Smooth muscle cell (in vitro differentiated cells): ENCODE results near the gene FRMD8. TPM values are rescaled to one million over a fixed set of nuclear protein-coding genes. Genes with fewer than 3 reads are reported as not detected.

ENCODE experiments used
- DNase-seq: peaks from one replicate; lab custom pipeline; 2025; ENCODE audit not compliant: unreplicated experiment; lab: John Stamatoyannopoulos, UW
- H2AFZ ChIP-seq: fragments of 200-600 bp; sonication (generic); 2 replicates; pipeline ENCODE4 v1.6.0; 2016; ENCODE audit warnings: antibody characterized with exemption, low read depth, mild to moderate bottlenecking
- H3F3A ChIP-seq: fragments of 200-600 bp; sonication (generic); 2 replicates; pipeline ENCODE4 v1.6.0; 2017; ENCODE audit warnings: antibody characterized with exemption, low read depth
- H3K27ac ChIP-seq: fragments of 200-600 bp; sonication (generic); 2 replicates; pipeline ENCODE4 v1.5.1; 2016; ENCODE audit warnings: low read depth, mild to moderate bottlenecking
- H3K27me3 ChIP-seq: fragments of 200-600 bp; sonication (generic); 2 replicates; pipeline ENCODE4 v1.6.1; 2016; ENCODE audit warnings: low read depth, mild to moderate bottlenecking
- H3K36me3 ChIP-seq: fragments of 200-600 bp; sonication (generic); 2 replicates; pipeline ENCODE4 v1.5.1; 2016; ENCODE audit warnings: low read depth
- H3K4me1 ChIP-seq: fragments of 200-600 bp; sonication (generic); 2 replicates; pipeline ENCODE4 v1.5.1; 2016; ENCODE audit warnings: low read depth
- H3K4me2 ChIP-seq: fragments of 200-600 bp; sonication (generic); 2 replicates; pipeline ENCODE4 v1.6.0; 2016; ENCODE audit warnings: mild to moderate bottlenecking
- H3K4me3 ChIP-seq: fragments of 200-600 bp; sonication (generic); 2 replicates; pipeline ENCODE4 v1.5.1; 2016; ENCODE audit warnings: mild to moderate bottlenecking
- H3K79me2 ChIP-seq: fragments of 200-600 bp; sonication (generic); 2 replicates; pipeline ENCODE4 v1.6.0; 2016; ENCODE audit warnings: low read depth, mild to moderate bottlenecking
- H3K9ac ChIP-seq: fragments of 200-600 bp; sonication (generic); 2 replicates; pipeline ENCODE4 v1.6.0; 2016; ENCODE audit warnings: low read depth
- H3K9me3 ChIP-seq: fragments of 200-600 bp; sonication (generic); replicated peaks from 2 replicates; pipeline ENCODE4 v1.5.1; 2016; ENCODE audit warnings: low read depth
- H4K20me1 ChIP-seq: fragments of 200-600 bp; sonication (generic); 2 replicates; pipeline ENCODE4 v1.6.0; 2016; ENCODE audit warnings: low read depth
- WGBS: methylation state at CpG from one replicate; pipeline ENCODE4 v1.1.7; 2016; ENCODE audit warnings: low lambda C conversion rate; 5-methylcytosine and 5-hydroxymethylcytosine counted together
- polyA plus RNA-seq: library from polyadenylated mRNA; unstranded; fragments of >200 nt; fragmentation: Nextera tagmentation; extraction: Ambion mirVana; gene quantifications from 2 replicates; pipeline ENCODE4 v1.2.1, GENCODE V29; 2016
- total RNA-seq: library from RNA; depleted of rRNA; stranded (reverse); fragments of >200 nt; gene quantifications from 2 replicates; pipeline ENCODE4 v1.2.3, GENCODE V29; 2014
- TF ChIP-seq, protein P1 (sequence below): fragments of 200-600 bp; sonication (generic); IDR thresholded peaks from 2 replicates; pipeline ENCODE4 v1.5.1; 2017; ENCODE audit warnings: borderline replicate concordance, mild to moderate bottlenecking, antibody characterized with exemption; ENCODE audit not compliant: insufficient read depth, poor library complexity, severe bottlenecking

Gene FRMD8
- total and polyA plus RNA-seq, 2 experiments from 2014 or later = 16.7 to 37.8 TPM

GRCh38 chr11:65436412-65437032 is 50.1 kb downstream of the FRMD8 start:
- H3K9me3 ChIP-seq = no peaks in the 10 kb centered on the region
- H3K4me1 ChIP-seq = no peaks in the 10 kb centered on the region
- H3K36me3 ChIP-seq = no peaks in the 10 kb centered on the region
- TF ChIP-seq, protein P1, sequence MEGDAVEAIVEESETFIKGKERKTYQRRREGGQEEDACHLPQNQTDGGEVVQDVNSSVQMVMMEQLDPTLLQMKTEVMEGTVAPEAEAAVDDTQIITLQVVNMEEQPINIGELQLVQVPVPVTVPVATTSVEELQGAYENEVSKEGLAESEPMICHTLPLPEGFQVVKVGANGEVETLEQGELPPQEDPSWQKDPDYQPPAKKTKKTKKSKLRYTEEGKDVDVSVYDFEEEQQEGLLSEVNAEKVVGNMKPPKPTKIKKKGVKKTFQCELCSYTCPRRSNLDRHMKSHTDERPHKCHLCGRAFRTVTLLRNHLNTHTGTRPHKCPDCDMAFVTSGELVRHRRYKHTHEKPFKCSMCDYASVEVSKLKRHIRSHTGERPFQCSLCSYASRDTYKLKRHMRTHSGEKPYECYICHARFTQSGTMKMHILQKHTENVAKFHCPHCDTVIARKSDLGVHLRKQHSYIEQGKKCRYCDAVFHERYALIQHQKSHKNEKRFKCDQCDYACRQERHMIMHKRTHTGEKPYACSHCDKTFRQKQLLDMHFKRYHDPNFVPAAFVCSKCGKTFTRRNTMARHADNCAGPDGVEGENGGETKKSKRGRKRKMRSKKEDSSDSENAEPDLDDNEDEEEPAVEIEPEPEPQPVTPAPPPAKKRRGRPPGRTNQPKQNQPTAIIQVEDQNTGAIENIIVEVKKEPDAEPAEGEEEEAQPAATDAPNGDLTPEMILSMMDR = no peak
- DNase-seq = no peak
- no peak overlapping the region for H3K9ac ChIP-seq
- H2AFZ ChIP-seq = no peak overlapping the region
- H3K4me3 ChIP-seq = no peak overlapping the region
- peaks cover 99% of the 10 kb centered on the region for H4K20me1 ChIP-seq
- no peak overlapping the region for H3K4me2 ChIP-seq
- 95% methylated on average over 5 of the region's 5 CpGs for WGBS
- H3F3A ChIP-seq = peaks cover 90% of the 10 kb centered on the region
- H3K27me3 ChIP-seq = no peaks in the 10 kb centered on the region
- H3K79me2 ChIP-seq = peaks cover 100% of the 10 kb centered on the region
- H3K27ac ChIP-seq = peak overlapping the region; percentile 100

- no peak for DNase-seq
- Histone ChIP-seq H3K27ac (peak overlapping the region; percentile 56), H4K20me1 (peaks cover 99% of the 10 kb centered on the region)
These were observed 51.2 kb downstream of the FRMD8 start for GRCh38 chr11:65437436-65438227.

DNA sequence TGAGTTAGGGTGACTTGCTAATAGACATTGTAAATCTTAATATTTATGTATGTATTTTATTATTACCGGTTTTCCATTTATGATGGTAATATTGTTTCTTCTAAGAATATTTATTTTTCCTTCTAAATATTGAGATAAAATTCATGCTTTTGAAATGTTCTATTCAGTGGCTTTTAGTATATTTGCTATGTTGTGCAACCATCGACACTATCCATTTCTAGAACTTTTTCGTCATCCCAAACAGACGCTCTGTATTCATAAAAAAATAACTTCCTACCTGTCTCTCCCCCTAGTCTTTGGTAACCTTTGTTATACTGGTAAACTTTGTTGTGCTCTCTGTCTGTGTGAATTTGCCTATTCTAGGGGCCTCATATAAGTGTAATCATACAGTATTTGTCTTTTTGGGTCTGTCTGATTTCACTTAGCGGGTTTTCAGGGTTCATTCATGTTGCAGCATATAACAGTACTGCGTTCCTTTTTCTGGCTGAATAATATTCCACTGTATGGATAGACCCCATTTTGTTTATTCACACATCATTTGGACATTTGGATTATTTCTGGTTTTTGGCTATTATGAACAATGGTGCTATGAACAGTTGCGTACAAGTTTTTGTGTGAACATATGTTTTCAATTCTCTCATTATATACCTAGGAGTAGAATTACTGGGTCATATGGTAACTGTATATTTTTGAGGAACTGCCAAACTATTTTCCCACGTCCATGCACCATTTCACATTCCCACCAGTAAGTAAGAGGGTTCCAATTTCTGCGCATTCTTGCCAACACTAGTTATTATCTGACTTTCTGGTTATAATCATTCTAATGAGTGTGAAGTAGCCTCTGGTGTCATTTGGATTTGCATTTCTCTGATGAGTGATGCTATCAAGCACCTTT is 52.1 kb downstream of the FRMD8 start:
- Histone ChIP-seq H3K27me3 (no peaks in the 10 kb centered on the region), H3K79me2 (peaks cover 98% of the 10 kb centered on the region), H3F3A (peaks cover 89% of the 10 kb centered on the region), H3K4me3 (no peak overlapping the region), H3K9me3 (no peaks in the 10 kb centered on the region), H3K36me3 (no peaks in the 10 kb centered on the region), H3K9ac (no peak overlapping the region), H3K4me2 (no peak overlapping the region), H4K20me1 (peaks cover 99% of the 10 kb centered on the region), H3K4me1 (no peaks in the 10 kb centered on the region), H2AFZ (no peak overlapping the region), H3K27ac (peak overlapping the region; percentile 56)
- TF ChIP-seq, protein P1 = no peak
- DNase-seq = no peak
- 95% methylated on average over 9 of the region's 9 CpGs for WGBS

More at GRCh38 chr11:65437436-65438227, 51.2 kb downstream of the FRMD8 start:
- no peak overlapping the region for H2AFZ ChIP-seq
- no peaks in the 10 kb centered on the region for H3K36me3 ChIP-seq
- H3F3A ChIP-seq = peaks cover 88% of the 10 kb centered on the region
- H3K9ac ChIP-seq = no peak overlapping the region
- H3K27me3 ChIP-seq = no peaks in the 10 kb centered on the region
- H3K9me3 ChIP-seq = no peaks in the 10 kb centered on the region
- WGBS = 89% methylated on average over 14 of the region's 14 CpGs
- peaks cover 99% of the 10 kb centered on the region for H3K79me2 ChIP-seq
- no peaks in the 10 kb centered on the region for H3K4me1 ChIP-seq
- H3K4me2 ChIP-seq = no peak overlapping the region
- TF ChIP-seq, protein P1 = no peak
- H3K4me3 ChIP-seq = no peak overlapping the region
